Keratinocyte (primary cell): ENCODE measurements around the gene KRT5.

Source experiments
- EZH2 ChIP-seq: IDR thresholded peaks from one replicate; pipeline ENCODE4 v1.6.1; 2012; ENCODE audit warnings: inconsistent platforms, mild to moderate bottlenecking, low read length, moderate library complexity
- TF ChIP-seq, protein P1 (sequence below), 3 experiments: IDR thresholded peaks in 1 of 3; conservative IDR thresholded peaks in 1 of 3; optimal IDR thresholded peaks in 1 of 3; 2 replicates in 2 of 3; 3 replicates in 1 of 3; pipeline versions ENCODE3 to v1.5.1; 2011; ENCODE audit warnings: low read length in 3 of 3, mild to moderate bottlenecking in 3 of 3, moderate library complexity in 2 of 3, control low read depth in 1 of 3, inconsistent platforms in 1 of 3; ENCODE audit not compliant: insufficient read depth in 2 of 3; ENCODE audit errors: extremely low read depth in 1 of 3

DNA sequence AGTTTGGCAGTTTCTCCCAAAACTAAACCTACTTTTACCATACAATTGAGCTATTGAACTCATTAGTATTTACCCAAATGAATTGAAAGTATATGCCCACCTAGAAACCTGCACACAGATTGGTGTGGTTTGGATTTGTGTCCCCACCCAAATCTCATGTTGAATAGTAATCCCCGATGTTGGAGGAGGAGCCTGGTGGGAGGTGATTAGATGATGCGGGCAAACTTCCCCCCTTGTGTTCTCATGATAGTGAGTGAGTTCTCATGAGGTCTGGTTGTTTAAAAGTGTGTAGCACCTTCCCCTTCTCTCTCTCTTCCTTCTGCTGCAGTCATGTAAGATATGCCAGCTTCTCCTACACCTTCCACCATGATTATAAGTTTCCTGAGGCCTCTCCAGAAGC is 42.5 kb downstream of the KRT5 start:
- TF ChIP-seq, protein P1, sequence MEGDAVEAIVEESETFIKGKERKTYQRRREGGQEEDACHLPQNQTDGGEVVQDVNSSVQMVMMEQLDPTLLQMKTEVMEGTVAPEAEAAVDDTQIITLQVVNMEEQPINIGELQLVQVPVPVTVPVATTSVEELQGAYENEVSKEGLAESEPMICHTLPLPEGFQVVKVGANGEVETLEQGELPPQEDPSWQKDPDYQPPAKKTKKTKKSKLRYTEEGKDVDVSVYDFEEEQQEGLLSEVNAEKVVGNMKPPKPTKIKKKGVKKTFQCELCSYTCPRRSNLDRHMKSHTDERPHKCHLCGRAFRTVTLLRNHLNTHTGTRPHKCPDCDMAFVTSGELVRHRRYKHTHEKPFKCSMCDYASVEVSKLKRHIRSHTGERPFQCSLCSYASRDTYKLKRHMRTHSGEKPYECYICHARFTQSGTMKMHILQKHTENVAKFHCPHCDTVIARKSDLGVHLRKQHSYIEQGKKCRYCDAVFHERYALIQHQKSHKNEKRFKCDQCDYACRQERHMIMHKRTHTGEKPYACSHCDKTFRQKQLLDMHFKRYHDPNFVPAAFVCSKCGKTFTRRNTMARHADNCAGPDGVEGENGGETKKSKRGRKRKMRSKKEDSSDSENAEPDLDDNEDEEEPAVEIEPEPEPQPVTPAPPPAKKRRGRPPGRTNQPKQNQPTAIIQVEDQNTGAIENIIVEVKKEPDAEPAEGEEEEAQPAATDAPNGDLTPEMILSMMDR (optimal IDR thresholded peaks at IDR 0.05 in 1 of 3, IDR thresholded peaks at IDR 0.05 in 1 of 3, conservative IDR thresholded peaks at IDR 0.05 in 1 of 3; ENCODE audit: extremely low read depth in 1 of 3, insufficient read depth in 2 of 3, low read length in 3 of 3): no peak
- TF ChIP-seq EZH2: no peak
